Neuronal stem cell (in vitro differentiated cells): ENCODE measurements around the gene ATAD3A.
"Not testable (repeated sequence)": the region's sequence is repeated elsewhere in the genome, so short reads cannot be mapped to it uniquely, and the experiment has no call there.

Source experiments
- DNase-seq: peaks from one replicate; pipeline ENCODE4 v3.0.0-alpha.2; 2013; ENCODE audit warnings: low spot score
- H2AFZ ChIP-seq: one replicate; pipeline ENCODE4 v1.6.1; 2013; ENCODE audit warnings: mild to moderate bottlenecking, low read length, inconsistent platforms
- H2AK5ac ChIP-seq: 2 replicates; pipeline ENCODE4 v1.6.1; 2013; ENCODE audit warnings: low read depth, mild to moderate bottlenecking, inconsistent platforms, low read length, moderate library complexity, mixed read lengths
- H2BK120ac ChIP-seq: 2 replicates; pipeline ENCODE4 v1.6.1; 2013; ENCODE audit warnings: low read depth, mild to moderate bottlenecking, inconsistent platforms, low read length, moderate library complexity, mixed read lengths
- H2BK12ac ChIP-seq: one replicate; pipeline ENCODE4 v1.6.1; 2013; ENCODE audit warnings: low read length, inconsistent platforms
- H2BK15ac ChIP-seq: 2 replicates; pipeline ENCODE4 v1.6.1; 2013; ENCODE audit warnings: mild to moderate bottlenecking, low read length, inconsistent platforms, mixed read lengths
- H2BK5ac ChIP-seq: one replicate; pipeline ENCODE4 v1.6.1; 2013; ENCODE audit warnings: inconsistent platforms, mild to moderate bottlenecking, low read length, moderate library complexity
- H3K14ac ChIP-seq: one replicate; pipeline ENCODE4 v1.6.1; 2013; ENCODE audit warnings: low read length, inconsistent platforms
- H3K18ac ChIP-seq: 2 replicates; pipeline ENCODE4 v1.6.1; 2013; ENCODE audit warnings: low read length, inconsistent platforms
- H3K23ac ChIP-seq: 2 replicates; pipeline ENCODE4 v1.6.1; 2013; ENCODE audit warnings: low read depth, mild to moderate bottlenecking, mixed read lengths, low read length, inconsistent platforms; ENCODE audit not compliant: poor library complexity
- H3K27ac ChIP-seq: replicated peaks from 3 replicates; pipeline ENCODE4 v1.5.1; 2013; ENCODE audit warnings: low read length, inconsistent platforms
- H3K27me3 ChIP-seq, 3 experiments: 2 replicates each; pipeline ENCODE4 v1.6.1; 2013; ENCODE audit warnings: low read length in 3 of 3, mild to moderate bottlenecking in 2 of 3, inconsistent platforms in 1 of 3, low read depth in 1 of 3, mixed read lengths in 1 of 3, moderate library complexity in 1 of 3; ENCODE audit not compliant: control insufficient read depth in 3 of 3, insufficient read depth in 3 of 3
- H3K36me3 ChIP-seq, 2 donors: replicated peaks in 1 of 2; 2 replicates each; pipeline ENCODE4 v1.6.1; 2013; ENCODE audit warnings: low read length in 2 of 2; ENCODE audit not compliant: control insufficient read depth in 2 of 2, insufficient read depth in 2 of 2
- H3K4ac ChIP-seq: 2 replicates; pipeline ENCODE4 v1.6.1; 2013; ENCODE audit warnings: inconsistent platforms, mild to moderate bottlenecking, low read length, moderate library complexity
- H3K4me1 ChIP-seq, 2 donors: 1 replicate in 1 of 2; 2 replicates in 1 of 2; pipeline ENCODE4 v1.6.1; 2013; ENCODE audit warnings: low read length in 2 of 2, low read depth in 1 of 2; ENCODE audit not compliant: control insufficient read depth in 2 of 2, insufficient read depth in 1 of 2
- H3K4me2 ChIP-seq: one replicate; pipeline ENCODE4 v1.6.1; 2013; ENCODE audit warnings: mild to moderate bottlenecking, low read length, inconsistent platforms; ENCODE audit not compliant: insufficient read depth, poor library complexity, severe bottlenecking
- H3K4me3 ChIP-seq, 2 donors: 2 replicates each; pipeline ENCODE4 v1.5.1; 2013; ENCODE audit warnings: low read length in 2 of 2, mild to moderate bottlenecking in 2 of 2, inconsistent platforms in 1 of 2, moderate library complexity in 1 of 2
- H3K79me1 ChIP-seq: one replicate; pipeline ENCODE4 v1.6.1; 2013; ENCODE audit warnings: low read depth, mild to moderate bottlenecking, inconsistent platforms, low read length, moderate library complexity
- H3K9ac ChIP-seq: one replicate; pipeline ENCODE4 v1.6.1; 2013; ENCODE audit warnings: mild to moderate bottlenecking, low read depth, low read length, inconsistent platforms; ENCODE audit not compliant: poor library complexity
- H3K9me3 ChIP-seq, 2 donors: replicated peaks in 1 of 2; 2 replicates each; pipeline versions ENCODE3 to v1.6.1; 2013; ENCODE audit warnings: low read length in 2 of 2, mild to moderate bottlenecking in 2 of 2, inconsistent platforms in 1 of 2, low read depth in 1 of 2, mixed read lengths in 1 of 2, moderate library complexity in 1 of 2; ENCODE audit not compliant: control insufficient read depth in 2 of 2, insufficient read depth in 1 of 2
- H4K8ac ChIP-seq: one replicate; pipeline ENCODE4 v1.6.1; 2013; ENCODE audit warnings: low read depth, mild to moderate bottlenecking, inconsistent platforms, low read length, moderate library complexity
- H4K91ac ChIP-seq: one replicate; pipeline ENCODE4 v1.6.1; 2013; ENCODE audit warnings: low read length, low read depth, mild to moderate bottlenecking, inconsistent platforms; ENCODE audit not compliant: poor library complexity
- WGBS, 2 donors: extraction: QIAGEN DNeasy Blood & Tissue Kit; methylation state at CpG; one replicate each; pipeline ENCODE4 v1.1.7; 2013; ENCODE audit warnings: missing lambda C conversion rate in 2 of 2, mixed read lengths in 1 of 2; ENCODE audit not compliant: insufficient read length in 2 of 2, insufficient replicate concordance in 1 of 2; ENCODE audit errors: extremely low coverage in 2 of 2; 5-methylcytosine and 5-hydroxymethylcytosine counted together

The ATAD3A gene

GRCh38 chr1:1495461-1495975, 16.4 kb upstream of the ATAD3A start:
- peaks cover 20 to 43% of the 10 kb centered on the region in 2 donors for H3K36me3 ChIP-seq
- peaks cover 3 to 20% of the 10 kb centered on the region in 2 donors for H3K9me3 ChIP-seq
- not testable (repeated sequence) for H3K4me1 ChIP-seq, H3K23ac ChIP-seq, H4K91ac ChIP-seq, H3K14ac ChIP-seq, H2BK15ac ChIP-seq, H2BK5ac ChIP-seq, H3K9ac ChIP-seq, H2BK12ac ChIP-seq, H3K4me3 ChIP-seq, H4K8ac ChIP-seq, H3K79me1 ChIP-seq, H2AK5ac ChIP-seq, DNase-seq, H3K27ac ChIP-seq, H3K18ac ChIP-seq, H3K4me2 ChIP-seq, H3K27me3 ChIP-seq, H3K4ac ChIP-seq, H2AFZ ChIP-seq, H2BK120ac ChIP-seq
- no CpG with 5 or more reads among the region's 18 CpGs for WGBS, 2 donors

- H2BK15ac ChIP-seq, H4K8ac ChIP-seq, H3K27me3 ChIP-seq, H3K79me1 ChIP-seq, H4K91ac ChIP-seq, H2BK5ac ChIP-seq, H3K4me2 ChIP-seq, H3K9me3 ChIP-seq, H3K36me3 ChIP-seq, H3K4me1 ChIP-seq, H2BK120ac ChIP-seq, H3K27ac ChIP-seq, H2BK12ac ChIP-seq, H3K14ac ChIP-seq, H3K4ac ChIP-seq, H3K9ac ChIP-seq, H2AK5ac ChIP-seq: not testable (repeated sequence)
- peak overlapping the region in 1 of 2 donors; percentile 15 for H3K4me3 ChIP-seq
- peak overlapping the region; percentile 35 for H3K18ac ChIP-seq
- WGBS, 2 donors: no CpG with 5 or more reads among the region's 16 CpGs
- H3K23ac ChIP-seq: peak overlapping the region; percentile 17
- peak; percentile 12 for DNase-seq
- peak overlapping the region; percentile 95 for H2AFZ ChIP-seq
Measured at GRCh38 chr1:1504777-1505365, 7.1 kb upstream of the ATAD3A start.

GRCh38 chr1:1505366-1505798, 6.6 kb upstream of the ATAD3A start:
- not testable (repeated sequence) for H3K4me1 ChIP-seq, H3K4ac ChIP-seq, H3K9me3 ChIP-seq, H3K23ac ChIP-seq, H2BK15ac ChIP-seq, H3K14ac ChIP-seq, H3K27me3 ChIP-seq, H3K18ac ChIP-seq, H2BK12ac ChIP-seq, H4K8ac ChIP-seq, H3K4me2 ChIP-seq, H2BK120ac ChIP-seq, H4K91ac ChIP-seq, DNase-seq, H3K79me1 ChIP-seq, H2BK5ac ChIP-seq, H2AK5ac ChIP-seq, H3K9ac ChIP-seq, H3K27ac ChIP-seq, H3K36me3 ChIP-seq
- no CpG with 5 or more reads among the region's 22 CpGs for WGBS, 2 donors
- H3K4me3 ChIP-seq: peak overlapping the region in 1 of 2 donors; percentile 15
- peak overlapping the region; percentile 95 for H2AFZ ChIP-seq

GRCh38 chr1:1505801-1506200, 6.2 kb upstream of the ATAD3A start:
- H2BK15ac ChIP-seq, H3K4ac ChIP-seq, H3K36me3 ChIP-seq, H3K4me3 ChIP-seq, H2BK120ac ChIP-seq, H2AK5ac ChIP-seq, H3K27me3 ChIP-seq, DNase-seq, H3K9me3 ChIP-seq, H4K91ac ChIP-seq, H2BK5ac ChIP-seq, H3K79me1 ChIP-seq, H3K4me1 ChIP-seq, H3K14ac ChIP-seq, H2BK12ac ChIP-seq, H3K27ac ChIP-seq, H3K4me2 ChIP-seq, H3K18ac ChIP-seq, H3K9ac ChIP-seq, H3K23ac ChIP-seq, H4K8ac ChIP-seq: not testable (repeated sequence)
- peak overlapping the region; percentile 74 for H2AFZ ChIP-seq
- WGBS, 2 donors: no CpG with 5 or more reads among the region's 5 CpGs
